Measurements from ENCODE around the gene PGC. TPM values are rescaled to one million over a fixed set of nuclear protein-coding genes. Genes with fewer than 3 reads are reported as not detected.

The PGC gene
- total RNA-seq, 4 donors from 2014 or later: 0.42 TPM; not detected in 3

DNA sequence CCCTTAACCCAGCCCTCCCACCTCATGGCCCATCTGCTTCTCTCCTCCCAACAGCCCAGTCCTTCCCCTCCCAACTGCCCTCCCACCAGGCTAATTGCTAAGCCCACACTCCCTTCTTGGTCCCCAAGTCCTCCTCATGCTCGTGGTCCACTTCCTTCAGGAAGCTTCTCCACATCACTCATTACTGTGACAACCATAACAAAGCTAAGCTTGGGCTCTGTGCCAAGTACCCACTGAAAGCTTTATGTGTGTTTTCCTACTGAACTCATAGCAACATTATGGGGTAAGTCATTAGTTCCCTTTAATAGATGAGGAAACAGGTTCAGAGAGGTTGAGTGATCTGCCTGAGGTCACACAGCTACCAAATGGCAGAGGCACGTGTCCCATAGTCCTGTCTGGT lies 16.3 kb upstream of the PGC start:
- WGBS, 2 donors: 40 to 48% methylated on average over 2 of the region's 2 CpGs
- no peak overlapping the region for H3K4me3 ChIP-seq (ENCODE audit: low read depth, poor library complexity, severe bottlenecking)
- TF ChIP-seq, protein P1, sequence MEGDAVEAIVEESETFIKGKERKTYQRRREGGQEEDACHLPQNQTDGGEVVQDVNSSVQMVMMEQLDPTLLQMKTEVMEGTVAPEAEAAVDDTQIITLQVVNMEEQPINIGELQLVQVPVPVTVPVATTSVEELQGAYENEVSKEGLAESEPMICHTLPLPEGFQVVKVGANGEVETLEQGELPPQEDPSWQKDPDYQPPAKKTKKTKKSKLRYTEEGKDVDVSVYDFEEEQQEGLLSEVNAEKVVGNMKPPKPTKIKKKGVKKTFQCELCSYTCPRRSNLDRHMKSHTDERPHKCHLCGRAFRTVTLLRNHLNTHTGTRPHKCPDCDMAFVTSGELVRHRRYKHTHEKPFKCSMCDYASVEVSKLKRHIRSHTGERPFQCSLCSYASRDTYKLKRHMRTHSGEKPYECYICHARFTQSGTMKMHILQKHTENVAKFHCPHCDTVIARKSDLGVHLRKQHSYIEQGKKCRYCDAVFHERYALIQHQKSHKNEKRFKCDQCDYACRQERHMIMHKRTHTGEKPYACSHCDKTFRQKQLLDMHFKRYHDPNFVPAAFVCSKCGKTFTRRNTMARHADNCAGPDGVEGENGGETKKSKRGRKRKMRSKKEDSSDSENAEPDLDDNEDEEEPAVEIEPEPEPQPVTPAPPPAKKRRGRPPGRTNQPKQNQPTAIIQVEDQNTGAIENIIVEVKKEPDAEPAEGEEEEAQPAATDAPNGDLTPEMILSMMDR (IDR thresholded peaks at IDR 0.05): no peak
- TF ChIP-seq POLR2A (IDR thresholded peaks at IDR 0.05): no peak
- intact Hi-C loops (cut with DNase I; ENCODE audit: low total_unique reads): no loop called here
- no peak for DNase-seq (ENCODE audit: low spot score in 2 of 2)

DNA sequence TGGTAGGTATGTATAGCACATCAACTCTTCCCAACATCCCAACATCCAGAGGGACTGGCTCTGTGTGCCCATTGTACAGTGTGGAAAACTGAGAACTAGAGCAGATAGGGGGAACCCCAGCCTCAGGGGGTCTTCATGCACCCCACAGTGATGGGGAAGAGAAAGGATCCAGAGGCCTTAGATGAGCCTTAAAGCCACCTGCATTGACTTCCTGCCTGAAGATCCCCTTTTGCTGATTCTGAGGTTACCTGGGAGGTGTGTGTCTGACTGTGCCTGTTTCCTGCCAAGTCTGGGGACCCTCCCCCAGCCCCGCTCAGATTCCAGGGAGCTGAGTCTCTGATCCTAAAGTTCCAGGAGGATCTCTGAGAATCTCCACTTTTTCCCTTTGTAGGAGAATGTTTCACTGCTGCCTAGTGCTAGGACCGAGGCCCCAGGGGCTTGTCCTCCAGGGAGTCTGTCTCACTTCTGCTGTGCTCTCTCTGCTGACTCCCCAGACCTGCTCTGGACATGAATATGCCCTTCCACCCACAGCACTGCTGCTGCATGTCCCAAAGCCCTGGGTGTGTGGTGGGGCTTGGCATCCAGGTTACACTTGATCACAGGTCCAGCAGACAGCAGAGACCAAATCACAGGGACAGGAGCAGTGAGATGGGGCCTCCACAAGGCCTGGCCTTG lies 12.8 kb upstream of the PGC start:
- no peak for TF ChIP-seq POLR2A (IDR thresholded peaks at IDR 0.05)
- TF ChIP-seq, protein P1 (IDR thresholded peaks at IDR 0.05): no peak
- H3K4me3 ChIP-seq (ENCODE audit: low read depth, poor library complexity, severe bottlenecking): no peak overlapping the region
- 82 to 100% methylated on average over 2 of the region's 2 CpGs for WGBS, 2 donors
- intact Hi-C loops (cut with DNase I; ENCODE audit: low total_unique reads): no loop called here
- DNase-seq (ENCODE audit: low spot score in 2 of 2): no peak

DNA sequence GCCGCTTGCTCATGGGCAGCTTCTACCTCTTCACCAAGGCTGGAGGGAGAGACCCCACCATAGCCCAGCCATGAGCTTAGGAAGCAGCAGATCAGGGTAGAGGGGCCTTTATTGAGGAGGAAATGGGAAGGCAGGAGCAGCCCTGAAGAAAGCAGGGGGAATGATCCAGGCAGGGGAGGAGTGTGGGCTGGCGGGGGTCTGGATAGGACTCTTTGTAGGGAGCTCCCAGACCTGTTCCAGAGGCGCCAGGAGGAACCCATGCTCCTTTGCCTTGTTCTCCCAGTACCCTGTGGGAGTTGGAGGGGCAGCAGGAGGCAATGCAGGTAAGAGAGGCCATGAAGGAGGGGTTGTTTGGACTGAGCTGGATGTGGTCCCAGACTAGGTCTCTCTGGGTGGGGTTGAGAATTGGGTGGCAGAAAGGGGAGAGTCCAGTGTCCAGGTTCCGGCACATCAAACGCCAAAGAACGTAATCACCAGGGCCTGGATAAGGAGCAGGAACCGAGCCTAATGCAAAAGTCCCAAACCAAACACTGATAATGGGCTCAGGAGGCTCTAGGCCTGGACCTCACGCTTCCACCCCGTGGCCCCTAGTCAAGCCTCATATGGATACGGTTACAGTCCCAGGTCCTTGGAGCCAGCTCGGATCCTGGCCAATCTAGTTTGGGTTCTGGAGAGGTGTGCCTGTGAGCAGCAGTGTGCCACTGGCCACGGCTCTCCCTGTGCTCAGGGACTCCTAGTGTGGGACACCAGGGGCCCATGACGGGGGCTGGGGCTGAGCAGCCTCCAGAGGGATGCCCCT lies 12.1 kb upstream of the PGC start:
- TF ChIP-seq POLR2A (IDR thresholded peaks at IDR 0.05): no peak
- TF ChIP-seq, protein P1 (IDR thresholded peaks at IDR 0.05): no peak
- DNase-seq (ENCODE audit: low spot score in 2 of 2): no peak
- intact Hi-C loops (cut with DNase I; ENCODE audit: low total_unique reads): no loop called here
- no peak overlapping the region for H3K4me3 ChIP-seq (ENCODE audit: low read depth, poor library complexity, severe bottlenecking)
- WGBS, 2 donors: 83 to 94% methylated on average over 12 to 13 of the region's 13 CpGs

DNA sequence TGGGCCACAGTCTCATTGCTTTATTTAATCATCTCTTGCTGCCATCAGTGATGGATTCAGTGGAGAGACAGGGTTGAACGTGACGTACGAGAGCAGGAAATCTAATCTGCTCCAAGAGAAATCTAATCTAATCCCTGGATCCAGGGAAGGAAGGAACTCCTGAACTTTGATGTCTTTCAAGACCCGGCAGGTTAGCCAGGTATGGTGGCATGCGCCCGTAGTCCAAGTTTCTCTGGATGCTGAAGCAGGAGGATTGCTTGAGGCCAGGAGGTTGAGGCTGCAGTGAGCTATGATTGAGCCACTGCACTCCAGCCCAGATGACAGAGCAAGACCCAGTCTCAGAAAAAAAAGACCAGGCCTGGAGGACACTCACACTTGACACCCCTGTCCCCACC lies 11.4 kb upstream of the PGC start:
- no peak overlapping the region for H3K4me3 ChIP-seq (ENCODE audit: low read depth, poor library complexity, severe bottlenecking)
- WGBS, 2 donors: 85 to 95% methylated on average over 6 of the region's 6 CpGs
- TF ChIP-seq, protein P1 (IDR thresholded peaks at IDR 0.05): no peak
- TF ChIP-seq POLR2A (IDR thresholded peaks at IDR 0.05): no peak
- DNase-seq (ENCODE audit: low spot score in 2 of 2): no peak
- intact Hi-C loops (cut with DNase I; ENCODE audit: low total_unique reads): no loop called here

DNA sequence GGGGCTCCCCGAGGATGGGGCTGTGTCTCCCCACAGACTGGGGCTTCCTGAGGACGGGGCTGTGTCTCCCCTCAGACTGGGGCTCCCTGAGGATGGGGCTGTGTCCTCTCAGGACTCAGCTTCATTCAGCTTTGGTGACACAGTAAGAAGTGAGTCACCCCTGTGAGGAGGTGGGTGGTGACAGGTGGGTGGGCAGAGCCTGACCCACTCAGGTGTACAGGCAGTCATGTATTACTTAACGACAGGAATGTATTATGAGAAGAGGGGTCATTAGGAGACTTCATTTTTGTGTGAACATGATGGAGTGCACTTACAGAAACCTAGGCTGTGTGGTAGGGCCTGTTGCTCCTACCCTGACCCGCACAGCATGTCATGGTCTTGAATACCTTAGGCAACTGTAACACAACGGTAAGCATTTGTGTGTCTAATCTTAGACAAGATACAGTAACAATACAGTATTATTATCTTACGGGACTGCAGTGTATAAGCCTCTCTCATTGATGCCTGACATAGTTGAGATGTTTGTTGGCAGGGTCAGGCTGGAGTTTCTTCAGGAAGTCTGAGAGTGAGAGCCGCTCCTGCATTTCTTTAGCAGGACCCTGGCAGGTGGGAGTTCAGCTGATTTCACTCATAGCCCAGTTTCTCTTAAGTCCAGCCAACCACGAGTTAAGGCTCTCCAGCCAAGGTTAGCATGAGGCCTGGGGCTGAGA lies 10.9 kb upstream of the PGC start:
- no peak overlapping the region for H3K4me3 ChIP-seq (ENCODE audit: low read depth, poor library complexity, severe bottlenecking)
- intact Hi-C loops (cut with DNase I; ENCODE audit: low total_unique reads): no loop called here
- no peak for TF ChIP-seq POLR2A (IDR thresholded peaks at IDR 0.05)
- TF ChIP-seq, protein P1 (IDR thresholded peaks at IDR 0.05): no peak
- WGBS, 2 donors: 77 to 90% methylated on average over 6 to 8 of the region's 8 CpGs
- DNase-seq (ENCODE audit: low spot score in 2 of 2): no peak
